Lung microvascular endothelial cell (primary cell): Measurements from ENCODE around the gene C1orf167. TPM values are rescaled to one million over a fixed set of nuclear protein-coding genes. Genes with fewer than 3 reads are reported as not detected.

ENCODE experiments used
- DNase-seq, 2 donors: peaks; one replicate each; pipeline versions ENCODE4 v3.0.0 to v3.0.0-alpha.2; 2010; ENCODE audit warnings: low read depth in 2 of 2
- total RNA-seq: library from RNA; depleted of rRNA; stranded (reverse); fragments of >200 nt; gene quantifications from 2 replicates; pipeline ENCODE4 v1.2.1, GENCODE V29; 2014

C1orf167 gene
- total RNA-seq, 1 donor from 2014 or later = 0.40 TPM

DNA sequence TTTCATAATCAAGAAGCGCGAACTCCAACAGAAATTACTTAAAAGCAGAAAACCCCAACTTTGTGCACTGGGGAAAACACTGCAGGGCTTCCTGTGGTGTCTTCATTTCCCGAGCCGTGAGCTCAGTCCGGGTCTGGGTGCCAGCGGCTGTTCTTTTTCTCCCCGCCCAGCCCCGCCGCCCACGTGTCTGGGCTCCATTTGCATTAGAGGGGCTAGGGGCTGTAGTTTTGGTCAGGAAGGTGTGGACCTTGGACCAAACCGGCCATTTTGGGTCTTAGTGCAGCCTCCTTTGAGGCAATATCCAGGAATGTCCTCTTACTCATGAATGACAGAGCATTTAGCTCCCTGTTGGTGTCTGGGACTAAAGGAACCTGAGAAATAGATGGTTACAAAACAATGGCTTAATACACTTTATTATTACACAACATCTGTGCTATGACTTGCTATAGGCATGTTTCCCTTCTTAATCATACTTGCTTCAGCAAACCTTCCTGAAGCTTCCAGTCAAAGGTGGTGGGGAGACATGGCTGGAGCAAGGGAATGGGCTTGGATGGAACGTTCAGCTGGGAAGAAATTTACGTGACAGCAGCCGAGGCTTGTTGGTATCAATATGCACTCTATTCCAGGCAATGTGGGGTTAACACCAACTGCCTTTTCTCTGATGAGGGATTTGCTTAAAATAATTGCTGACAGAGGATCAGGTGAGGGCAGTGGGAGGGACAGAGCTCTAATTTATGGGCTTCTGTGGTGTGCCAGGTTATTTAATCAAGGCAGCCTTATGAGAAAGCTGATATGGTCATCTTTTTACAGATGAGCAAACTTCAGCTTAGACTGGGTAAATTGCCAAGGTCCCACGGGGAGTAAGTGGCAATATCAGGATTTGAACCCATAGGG is 25.0 kb upstream of the C1orf167 start:
- peak; percentile 48 to 53 for DNase-seq

DNA sequence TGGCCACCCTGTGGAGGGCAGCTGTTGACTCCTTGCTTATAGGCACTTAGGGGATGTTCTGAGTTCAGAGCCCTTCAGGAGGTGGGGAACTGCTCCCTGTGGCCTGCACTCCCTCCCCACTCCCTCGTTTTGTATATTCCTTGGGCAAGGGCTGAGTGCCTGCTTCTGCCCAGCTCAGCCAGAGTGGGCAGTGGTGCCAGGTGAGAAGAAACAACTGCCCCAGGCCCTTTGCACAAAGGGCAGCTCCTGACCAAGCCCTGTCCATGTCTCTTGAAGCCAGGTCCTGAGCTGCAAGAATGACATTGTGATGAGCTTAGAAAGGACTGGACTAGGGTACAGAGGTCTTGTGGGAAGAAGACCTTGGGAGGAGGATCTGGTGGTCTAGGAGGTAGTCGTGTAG is 23.9 kb upstream of the C1orf167 start:
- no peak for DNase-seq

DNA sequence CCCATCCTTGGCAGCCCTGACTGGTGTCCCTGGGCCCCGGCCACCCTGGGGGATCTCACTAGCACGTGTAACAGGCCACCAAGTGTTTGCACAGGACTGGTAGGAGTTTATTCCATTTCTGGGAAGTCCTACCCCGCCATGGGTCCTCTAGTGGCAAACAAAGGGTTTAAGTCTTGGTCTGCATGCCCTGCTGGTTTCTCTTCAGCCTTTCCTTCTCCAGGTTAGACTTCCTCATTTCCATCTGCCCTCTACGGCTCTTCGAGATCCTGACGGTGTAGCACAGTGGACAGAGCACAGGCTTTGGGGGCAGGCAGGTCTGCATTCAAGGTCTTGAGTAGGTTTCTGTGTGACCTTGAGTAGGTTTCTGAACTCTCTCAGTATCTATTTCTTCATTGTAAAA is 23.2 kb upstream of the C1orf167 start:
- DNase-seq = no peak

DNA sequence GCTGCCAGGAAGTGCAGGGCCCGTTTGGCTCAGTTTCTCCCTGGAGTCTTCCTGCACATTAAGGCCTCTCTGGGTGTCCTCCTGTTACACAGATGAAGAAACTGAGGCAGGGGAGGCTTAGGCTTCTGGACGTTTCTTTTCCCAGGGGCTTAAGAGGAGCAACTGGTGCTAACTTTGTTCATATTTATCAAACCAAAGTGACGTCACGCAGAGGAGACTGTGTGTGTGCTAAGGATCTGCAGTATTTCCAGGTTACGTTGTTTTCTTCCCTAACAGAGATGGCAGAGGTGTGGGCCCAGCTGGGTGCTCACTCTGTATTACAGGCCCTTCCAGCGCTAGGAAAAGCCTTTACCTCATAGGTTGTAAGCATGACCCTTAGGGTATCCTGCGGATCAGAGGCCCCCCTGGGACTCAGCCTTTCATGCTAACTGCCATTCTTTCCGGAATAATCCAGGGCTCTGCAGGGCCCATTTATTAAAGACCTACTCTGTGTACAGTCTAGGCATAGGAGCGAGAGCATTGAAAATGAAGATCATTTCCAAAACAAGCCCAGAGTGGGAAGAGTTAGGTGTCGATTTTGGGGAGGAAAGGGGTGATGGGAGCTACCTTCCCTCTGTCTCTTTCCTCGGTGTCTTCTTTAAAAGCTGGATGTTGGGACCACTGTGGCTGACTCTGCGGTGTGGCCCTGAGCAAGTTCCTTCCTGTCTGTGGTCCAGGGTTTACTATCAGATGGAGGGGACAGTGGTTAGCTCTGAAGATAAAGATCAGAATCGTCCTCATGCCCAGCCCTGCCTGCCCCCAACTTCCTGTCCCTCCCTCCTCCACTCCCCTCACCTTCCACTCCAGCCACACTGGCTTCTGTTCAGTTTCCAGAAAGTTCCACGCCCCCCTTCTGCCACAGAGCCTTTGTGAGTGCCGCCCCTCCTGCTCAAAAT is 21.5 kb upstream of the C1orf167 start:
- no peak for DNase-seq

DNA sequence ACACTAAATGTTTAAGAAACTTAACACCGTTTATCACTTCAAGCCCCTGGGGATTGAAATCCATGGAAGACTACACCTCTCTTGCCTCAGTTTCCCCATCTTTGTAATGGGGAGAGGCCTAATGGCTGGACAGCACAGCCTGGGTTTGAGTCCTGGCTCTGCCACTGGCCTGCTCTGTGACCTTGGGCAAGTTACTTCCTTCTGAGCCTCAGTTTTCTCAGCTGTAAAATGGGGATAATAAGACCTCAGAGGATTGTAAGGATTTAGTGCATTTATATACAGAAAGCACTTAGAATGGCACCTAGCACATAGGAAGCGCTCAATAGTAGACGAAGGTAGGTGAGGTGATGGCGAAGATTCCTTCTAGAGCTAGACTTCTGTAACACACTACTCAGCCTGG is 20.5 kb upstream of the C1orf167 start:
- DNase-seq = no peak

DNA sequence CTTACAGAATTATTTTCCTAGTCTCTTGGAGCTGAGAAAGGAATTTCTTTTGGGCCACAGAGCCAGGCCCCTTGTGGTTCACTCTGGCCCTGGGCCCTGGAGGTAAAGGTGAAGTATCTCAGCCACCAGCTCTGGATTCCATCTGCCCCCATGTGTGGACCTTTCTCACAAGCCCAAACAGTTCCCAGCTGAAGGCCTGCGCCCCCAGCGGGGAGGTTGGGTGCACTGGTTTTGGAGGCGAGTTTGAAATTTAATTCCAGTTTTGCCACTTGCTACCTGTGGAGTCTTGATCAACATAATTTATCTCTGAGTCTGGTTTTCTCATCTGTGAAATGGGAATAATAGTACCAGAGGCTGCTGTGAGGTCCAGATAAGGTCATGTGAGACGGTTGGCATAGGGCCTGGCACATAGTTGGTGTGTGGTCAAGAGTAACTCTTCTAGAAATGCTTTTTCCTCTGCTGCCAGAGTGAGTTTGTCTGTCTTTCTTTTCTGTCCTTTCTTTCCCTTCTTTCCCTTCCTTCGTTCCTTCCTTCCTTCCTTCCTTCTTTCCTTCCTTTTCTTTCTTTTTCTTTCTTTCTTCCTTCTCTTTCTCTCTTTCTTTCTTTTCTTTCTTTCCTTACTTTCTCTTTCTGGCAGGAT is 20.0 kb upstream of the C1orf167 start:
- DNase-seq = no peak

DNA sequence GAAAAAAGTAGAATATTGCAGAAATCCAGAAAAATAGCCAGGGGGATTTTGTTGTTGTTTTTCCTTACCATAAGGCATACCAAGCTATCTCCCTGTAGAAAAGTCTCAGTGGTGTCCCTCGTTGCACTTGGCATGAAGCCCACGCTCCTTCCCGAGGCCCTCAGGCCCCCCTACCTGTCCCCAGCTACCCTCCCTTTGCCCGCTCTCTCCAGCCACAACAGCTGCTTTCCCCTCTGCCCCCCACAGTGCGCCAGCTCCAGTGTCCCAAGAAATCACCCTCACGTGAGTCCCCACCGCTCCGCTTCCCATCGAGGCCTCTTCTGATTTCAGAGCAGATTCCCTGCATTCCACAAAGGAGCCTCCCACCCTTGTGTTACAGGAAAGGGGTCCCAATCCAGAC is 17.7 kb upstream of the C1orf167 start:
- DNase-seq = no peak

DNA sequence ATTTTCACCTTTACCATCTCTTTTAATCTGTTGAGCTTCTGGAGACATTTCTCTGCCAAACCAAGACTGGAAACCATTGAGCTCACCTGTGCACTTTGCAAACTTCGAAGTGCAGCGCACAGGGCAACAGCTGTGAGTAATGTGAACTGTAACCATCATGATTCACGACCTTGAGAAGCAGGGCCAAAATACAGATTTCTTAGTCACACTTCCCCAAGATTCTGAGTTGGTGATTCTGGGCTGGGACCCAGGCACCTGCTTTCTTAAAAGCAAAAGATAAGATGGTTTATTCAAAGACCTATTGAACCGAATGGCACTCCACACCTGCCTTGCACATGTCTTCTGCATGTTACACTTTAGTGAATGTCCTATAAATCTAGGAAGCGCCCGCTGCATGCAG is 15.9 kb upstream of the C1orf167 start:
- DNase-seq = peak in 1 of 2 donors; percentile 35

DNA sequence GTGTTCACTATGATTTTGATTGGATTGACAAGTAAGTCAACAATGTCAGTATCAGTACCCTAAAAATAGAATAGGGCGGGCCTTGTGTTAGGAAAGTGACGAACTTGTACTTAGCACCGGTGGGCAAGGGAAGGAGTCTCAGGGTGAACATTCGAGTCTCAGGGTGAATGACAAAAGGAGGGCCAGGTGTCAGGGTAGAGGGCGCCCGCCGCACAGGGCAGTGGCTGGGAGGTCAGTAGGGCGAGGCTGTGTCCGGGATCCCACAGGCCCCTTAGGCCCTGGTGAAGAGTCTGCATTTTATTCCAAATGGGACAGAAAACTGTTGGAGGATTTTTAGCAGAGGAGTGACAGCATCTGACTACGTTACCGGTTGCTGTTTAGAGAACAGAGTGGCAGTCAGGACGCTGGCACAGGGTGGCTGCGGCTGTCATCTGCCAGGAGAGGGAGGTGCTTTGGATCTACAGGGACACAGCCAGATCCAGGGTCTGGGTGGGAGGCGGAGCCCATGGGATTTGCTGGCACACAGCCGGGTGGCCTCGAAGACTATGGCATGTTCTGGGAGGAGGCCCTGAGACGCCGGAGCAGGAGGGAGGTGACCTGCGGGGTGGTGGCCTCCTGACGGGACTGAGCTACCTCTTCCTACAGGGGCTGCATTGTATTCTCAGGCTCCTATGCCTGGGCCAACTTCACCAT is 15.1 kb upstream of the C1orf167 start:
- no peak for DNase-seq

DNA sequence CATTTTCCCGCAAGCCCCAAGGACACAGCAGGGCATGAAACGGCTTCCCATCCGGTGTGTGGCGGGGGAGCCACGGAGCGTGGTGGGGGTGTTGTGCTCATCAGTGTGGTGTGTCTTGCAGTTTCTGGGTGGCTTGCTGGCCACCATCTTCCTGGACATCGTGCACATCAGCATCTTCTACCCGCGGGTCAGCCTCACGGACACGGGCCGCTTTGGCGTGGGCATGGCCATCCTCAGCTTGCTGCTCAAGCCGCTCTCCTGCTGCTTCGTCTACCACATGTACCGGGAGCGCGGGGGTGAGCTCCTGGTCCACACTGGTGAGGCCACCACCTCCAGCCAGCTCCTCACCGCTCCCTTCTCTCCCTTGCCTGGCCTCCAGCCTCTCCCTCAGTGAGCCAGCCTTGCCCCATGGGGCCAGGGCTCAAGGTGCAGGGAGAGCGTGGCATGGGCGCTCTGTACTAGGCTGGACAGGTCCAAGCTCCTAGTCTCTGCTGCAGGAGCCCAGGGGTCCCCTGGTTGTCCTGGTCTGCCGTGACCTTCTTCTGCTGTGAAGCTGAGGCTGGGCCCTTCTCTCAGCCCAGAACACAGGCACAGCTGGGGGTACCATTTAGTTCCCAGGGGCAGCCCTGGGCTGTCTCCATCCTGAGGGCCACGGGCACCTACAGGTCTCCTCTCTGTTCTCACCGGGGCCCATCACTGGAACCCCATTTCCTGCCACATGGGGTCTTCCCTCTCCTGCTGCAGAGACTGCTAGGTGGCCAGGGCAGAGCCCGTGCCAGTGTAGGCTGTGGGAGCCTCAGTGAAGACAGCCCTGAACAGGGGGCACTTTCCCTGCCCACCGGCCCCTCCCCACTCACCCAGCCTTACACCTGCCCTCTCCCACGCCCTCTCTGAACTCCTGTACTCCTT is 13.4 kb upstream of the C1orf167 start:
- DNase-seq = no peak

DNA sequence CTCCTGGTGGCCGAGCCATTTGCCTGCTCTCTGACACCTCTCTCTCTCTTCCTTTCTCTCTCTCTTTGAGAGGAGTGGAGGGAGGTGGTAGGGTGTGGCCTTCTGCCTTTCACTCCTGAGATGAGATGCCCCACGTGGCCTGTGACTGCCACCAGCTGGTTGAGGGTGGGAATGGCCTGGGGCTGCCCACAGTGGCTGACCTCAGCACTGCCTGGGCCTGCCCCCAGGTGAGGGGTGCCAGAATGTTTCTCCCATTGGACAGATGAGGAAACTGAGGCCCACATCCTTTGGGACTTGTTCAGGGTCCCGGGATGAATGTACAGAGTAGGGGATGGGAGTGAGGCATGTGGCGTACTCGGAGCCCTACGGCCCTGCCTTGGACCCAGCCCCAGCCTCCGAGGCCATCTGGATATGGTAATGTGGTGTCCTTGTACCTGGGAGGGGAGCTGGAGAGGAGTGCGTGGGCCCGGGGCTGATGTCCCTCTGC is 12.7 kb upstream of the C1orf167 start:
- DNase-seq = peak in 1 of 2 donors; percentile 64

DNA sequence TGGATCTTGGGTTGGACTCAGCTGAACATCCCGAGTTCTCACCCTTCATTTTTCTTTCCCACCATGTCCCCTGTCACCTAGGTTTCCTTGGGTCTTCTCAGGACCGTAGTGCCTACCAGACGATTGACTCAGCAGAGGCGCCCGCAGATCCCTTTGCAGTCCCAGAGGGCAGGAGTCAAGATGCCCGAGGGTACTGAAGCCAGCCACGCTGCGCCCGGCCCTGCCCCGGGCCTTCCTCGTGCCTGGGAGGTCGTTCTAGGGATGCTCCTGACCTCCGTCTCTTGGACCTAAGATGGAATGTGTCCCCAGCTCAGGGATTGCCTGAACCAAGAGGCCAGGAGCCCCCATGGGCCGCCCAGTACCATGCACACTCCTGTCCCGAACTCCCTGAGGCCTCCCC is 12.0 kb upstream of the C1orf167 start:
- DNase-seq = no peak

DNA sequence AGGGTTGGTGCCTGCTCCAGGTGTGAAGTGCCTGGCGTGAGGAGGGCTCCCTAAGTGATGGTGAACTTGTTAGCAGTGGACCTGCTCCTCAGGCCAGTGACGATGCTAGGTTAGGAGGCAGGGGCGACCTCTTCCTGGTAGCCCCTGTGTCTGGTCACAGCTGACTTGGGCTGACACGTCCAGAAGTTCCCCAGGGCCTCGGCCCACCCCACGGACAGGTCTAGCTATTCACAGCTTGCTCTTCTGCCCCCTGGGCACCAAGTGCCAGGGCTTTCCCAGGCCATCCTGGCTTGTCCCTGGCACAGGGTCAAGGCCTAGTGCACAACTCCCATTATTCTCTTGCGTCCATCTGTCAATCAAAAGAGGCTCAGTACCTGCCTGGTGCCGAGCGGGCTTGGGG is 10.9 kb upstream of the C1orf167 start:
- DNase-seq = no peak

DNA sequence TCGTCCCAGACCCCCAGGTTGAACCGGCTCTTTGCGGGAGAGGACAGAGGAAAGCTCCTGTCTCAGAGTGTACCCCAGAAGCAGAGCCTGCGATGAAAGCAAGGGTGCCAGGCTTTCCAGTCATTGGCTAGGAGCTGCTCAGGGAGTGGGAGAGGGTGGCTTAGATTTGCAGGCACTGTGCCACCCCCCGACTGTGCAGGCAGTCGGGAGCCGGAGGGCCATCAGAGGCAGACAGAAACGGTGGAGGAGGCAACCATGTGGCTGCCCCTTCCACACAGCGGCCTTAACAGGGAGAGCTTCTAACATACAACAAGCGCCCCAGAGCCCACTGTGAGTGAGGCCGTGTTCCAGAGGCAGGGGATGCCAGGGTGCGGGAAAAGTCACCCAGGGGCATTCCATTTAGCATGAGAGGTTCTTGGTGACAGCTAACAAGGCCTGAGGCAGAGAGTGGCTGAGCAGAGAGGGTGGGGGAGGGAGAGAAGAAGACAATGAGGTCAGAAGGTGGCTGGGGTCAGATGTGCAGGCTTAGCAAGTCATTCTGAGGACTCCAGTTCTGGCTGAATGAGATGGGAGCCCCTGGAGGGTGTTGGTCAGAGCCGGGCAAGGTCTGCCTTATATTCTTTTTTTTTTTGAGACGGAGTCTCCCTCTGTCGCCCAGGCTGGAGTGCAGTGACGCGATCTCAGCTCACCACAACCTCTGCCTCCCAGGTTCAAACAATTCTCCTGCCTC is 9.5 kb upstream of the C1orf167 start:
- DNase-seq = no peak

DNA sequence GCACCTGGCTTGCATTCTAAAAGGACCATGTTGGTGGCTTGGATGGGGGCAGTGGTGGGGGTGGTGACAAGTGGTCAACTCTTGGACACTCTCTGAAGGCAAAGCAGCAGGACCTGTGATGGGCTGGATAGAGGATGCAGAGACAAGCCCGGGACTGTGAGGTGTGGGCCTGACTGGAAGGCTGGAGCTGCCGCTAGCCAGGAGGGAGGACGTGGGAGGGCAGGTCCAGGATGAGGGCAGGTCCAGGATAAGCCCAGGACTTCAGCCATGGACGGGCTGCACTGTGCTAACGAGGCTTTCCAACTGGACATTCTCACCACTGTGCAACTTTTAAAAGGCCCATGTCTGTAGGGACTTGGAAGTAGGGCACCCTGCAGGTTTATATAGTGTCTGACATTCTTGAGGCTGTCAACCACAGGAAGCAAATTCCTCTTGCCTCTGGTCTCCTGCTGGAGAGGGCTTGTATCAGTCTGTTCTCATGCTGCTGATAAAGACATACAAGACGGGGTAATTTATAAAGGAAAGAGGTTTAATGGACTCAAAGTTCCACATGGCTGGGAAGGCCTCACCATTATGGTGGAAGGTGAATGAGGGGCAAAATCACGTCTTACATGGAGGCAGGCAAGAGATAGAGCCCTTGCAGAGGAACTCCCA is 8.3 kb upstream of the C1orf167 start:
- no peak for DNase-seq

DNA sequence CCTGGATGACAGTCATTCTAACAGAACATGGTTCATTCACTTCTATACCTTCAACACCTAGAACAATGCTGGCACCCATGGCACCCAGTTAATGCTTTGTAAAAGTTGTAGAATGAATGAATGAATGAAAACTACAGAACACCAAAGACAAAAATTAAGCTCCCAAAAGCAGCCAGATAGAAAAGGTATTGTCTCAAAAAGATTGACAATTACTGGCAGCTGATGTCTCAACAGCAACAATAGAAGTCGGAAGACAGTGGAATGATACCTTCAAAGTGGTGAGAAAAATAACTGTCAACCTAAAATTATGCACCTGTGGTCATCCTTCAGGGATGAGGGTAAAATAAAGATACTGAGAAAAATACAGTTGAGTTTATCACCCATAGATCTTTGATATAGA is 4.9 kb upstream of the C1orf167 start:
- no peak for DNase-seq

DNA sequence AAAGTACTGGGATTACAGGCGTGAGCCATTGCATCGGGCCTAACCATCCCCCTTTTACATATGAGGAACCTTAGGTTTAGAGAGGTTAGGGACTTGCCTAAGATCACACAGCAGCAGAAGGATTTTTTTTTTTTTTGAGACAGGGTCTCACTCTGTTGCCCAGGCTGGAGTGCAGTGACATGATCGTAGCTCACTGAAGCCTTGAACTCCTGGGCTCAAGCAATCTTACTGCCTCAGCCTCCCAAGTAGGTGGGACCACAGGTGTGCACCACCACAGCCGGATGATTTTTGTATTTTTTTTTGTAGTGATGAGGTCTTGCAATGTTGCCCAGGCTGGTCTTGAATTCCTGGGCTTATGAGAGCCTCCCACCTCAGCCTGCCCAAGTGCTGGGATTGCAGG is 2.2 kb upstream of the C1orf167 start:
- DNase-seq = no peak

DNA sequence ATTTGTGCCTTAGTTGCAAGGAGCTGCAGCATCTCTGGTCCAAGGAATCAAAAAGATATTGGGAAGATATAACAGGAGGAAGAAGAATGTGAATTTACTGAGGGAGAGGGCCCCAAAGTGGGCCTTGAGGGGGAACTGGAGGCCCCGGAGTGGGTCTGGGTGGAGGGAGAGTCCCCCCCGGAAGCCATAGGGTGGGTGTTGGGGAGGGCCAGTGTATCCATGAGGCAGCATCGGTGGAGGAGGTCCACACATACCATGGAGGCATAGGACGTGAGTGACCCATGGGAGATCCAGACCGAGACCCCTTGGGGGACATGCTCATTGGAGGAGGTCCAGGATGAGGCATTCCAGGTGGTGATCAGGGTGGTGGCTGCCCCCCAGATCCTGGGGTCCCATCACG is 708 bp upstream of the C1orf167 start:
- DNase-seq = no peak

DNA sequence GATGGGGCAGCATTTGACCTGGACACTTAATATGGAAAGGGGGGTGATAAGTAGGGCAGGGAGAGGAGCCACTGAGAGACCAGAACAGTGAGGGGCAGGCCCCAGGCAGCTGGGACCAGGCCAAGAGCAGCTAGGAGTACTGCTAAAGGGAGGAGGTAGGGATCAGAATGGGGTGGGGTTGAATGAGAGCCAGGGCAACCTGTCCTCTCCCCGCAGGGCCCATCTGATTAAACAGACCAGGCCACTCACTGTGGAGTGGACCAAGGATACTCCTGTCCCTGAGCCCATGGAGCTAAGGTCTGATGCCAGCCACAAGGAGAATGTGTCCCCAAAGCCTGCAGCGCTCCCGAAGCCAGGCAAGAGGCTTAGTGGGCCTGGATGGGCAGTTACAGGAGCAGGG is 2.1 kb downstream of the C1orf167 start:
- no peak for DNase-seq
